GM12891 (cell line): Measurements from ENCODE around the gene CFAP210.
"Not testable (repeated sequence)": the region's sequence is repeated elsewhere in the genome, so short reads cannot be mapped to it uniquely, and the experiment has no call there.

Source experiments
- DNase-seq: peaks from one replicate; pipeline ENCODE4 v3.0.0; 2011; ENCODE audit warnings: low spot score; ENCODE audit not compliant: insufficient read length
- FAIRE-seq: peaks from 2 replicates; lab custom pipeline; 2011; peaks lifted over from hg19 to GRCh38; lab: Jason Lieb, UNC
- PAX5 ChIP-seq: IDR thresholded peaks from 2 replicates; pipeline ENCODE4 v1.6.1; 2011; ENCODE audit warnings: low read length, moderate library complexity, mild to moderate bottlenecking; ENCODE audit not compliant: insufficient read depth, severe bottlenecking
- POLR2A ChIP-seq: IDR thresholded peaks from 2 replicates; pipeline ENCODE4 v1.6.1; 2011; ENCODE audit warnings: low read depth, low read length, control low read depth
- POLR2AphosphoS5 ChIP-seq: IDR thresholded peaks from 2 replicates; pipeline ENCODE4 v1.6.1; 2011; ENCODE audit warnings: low read depth, low read length, control low read depth
- POU2F2 ChIP-seq: IDR thresholded peaks from 2 replicates; pipeline ENCODE4 v1.6.1; 2011; ENCODE audit warnings: low read depth, mild to moderate bottlenecking, control low read depth, low read length, moderate library complexity
- SPI1 ChIP-seq: IDR thresholded peaks from 2 replicates; pipeline ENCODE4 v1.6.1; 2011; ENCODE audit warnings: low read depth, low read length, control low read depth
- TAF1 ChIP-seq: IDR thresholded peaks from 2 replicates; pipeline ENCODE4 v1.6.1; 2011; ENCODE audit warnings: low read depth, low read length, control low read depth

CFAP210 gene

DNA sequence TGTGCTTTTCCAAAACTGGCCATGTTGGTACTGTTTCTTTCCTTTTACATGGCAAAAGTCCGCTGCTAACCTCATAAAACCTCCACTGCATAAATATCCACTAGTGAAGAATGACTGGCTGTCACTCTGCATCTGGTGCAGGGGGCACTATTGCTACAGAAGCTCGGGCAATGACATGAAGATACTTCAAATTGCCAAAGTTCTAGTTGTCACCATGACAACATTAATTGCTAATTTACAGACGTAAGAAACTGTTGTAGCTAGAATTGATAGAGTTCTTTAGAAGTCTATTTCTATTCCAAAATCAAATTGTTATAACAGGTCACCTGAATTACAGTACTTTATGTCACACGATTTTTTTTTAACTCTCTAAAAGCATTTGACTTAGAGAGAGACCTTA, 845 bp downstream of the CFAP210 start:
- no peak for TF ChIP-seq SPI1
- no peak for TF ChIP-seq TAF1
- no peak for TF ChIP-seq PAX5
- no peak for TF ChIP-seq POLR2AphosphoS5
- no peak for TF ChIP-seq POLR2A
- no peak for TF ChIP-seq POU2F2
- no peak for FAIRE-seq
- DNase-seq, result no peak

DNA sequence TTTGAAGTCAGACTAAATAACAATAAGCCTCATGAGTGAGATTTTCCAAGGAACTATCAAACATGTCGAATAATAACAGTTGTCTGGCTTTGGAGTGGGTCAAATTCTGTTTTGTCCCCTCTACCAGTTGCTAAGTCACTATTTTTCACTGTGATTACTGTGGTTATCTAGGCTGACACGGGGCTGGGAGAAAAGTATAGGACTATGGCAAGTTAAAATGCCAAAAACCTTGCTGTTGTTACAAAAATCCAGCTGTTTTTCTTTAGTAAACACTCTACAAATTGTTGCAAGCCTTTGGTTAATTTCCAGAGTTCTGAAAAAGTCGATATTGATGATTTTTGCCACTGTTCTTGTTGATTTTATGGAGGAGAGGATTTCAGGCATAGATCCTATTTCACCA, 1.5 kb downstream of the CFAP210 start:
- FAIRE-seq (no peak), DNase-seq (no peak)
- TF ChIP-seq POLR2A (no peak), PAX5 (no peak)

GRCh38 chr2:169690958-169691357, 3.2 kb downstream of the CFAP210 start:
- TF ChIP-seq POU2F2 (no peak), SPI1 (no peak), PAX5 (no peak), TAF1 (no peak), POLR2AphosphoS5 (no peak), POLR2A (no peak)
- DNase-seq, result no peak
- no peak for FAIRE-seq

GRCh38 chr2:169687943-169688342, 6.3 kb downstream of the CFAP210 start:
- DNase-seq, FAIRE-seq: not testable (repeated sequence)

DNA sequence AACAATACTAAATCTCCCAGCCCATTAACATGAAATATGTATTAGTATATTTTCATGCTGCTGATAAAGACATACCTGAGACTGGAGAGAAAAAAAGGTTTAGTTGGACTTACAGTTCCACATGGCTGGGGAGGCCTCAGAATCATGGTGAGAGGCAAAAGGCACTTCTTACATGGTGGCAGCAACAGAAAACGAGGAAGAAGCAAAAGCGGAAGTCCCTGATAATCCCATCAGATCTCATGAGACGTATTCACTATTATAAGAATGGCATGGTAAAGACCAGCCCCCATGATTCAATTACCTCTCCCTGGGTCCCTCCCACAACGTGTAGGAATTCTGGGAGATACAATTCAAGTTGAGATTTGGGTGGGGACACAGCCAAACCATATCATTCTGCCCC, 7.4 kb downstream of the CFAP210 start:
- not testable (repeated sequence) for FAIRE-seq, DNase-seq

- not testable (repeated sequence) for FAIRE-seq
These were observed 9.5 kb downstream of the CFAP210 start for GRCh38 chr2:169684712-169685111.

GRCh38 chr2:169684135-169684565, 10.1 kb downstream of the CFAP210 start:
- no peak for DNase-seq
- TF ChIP-seq POU2F2 (no peak), PAX5 (no peak), TAF1 (no peak), SPI1 (no peak), POLR2AphosphoS5 (no peak), POLR2A (no peak)
- FAIRE-seq, result no peak

More at GRCh38 chr2:169684712-169685111, 9.5 kb downstream of the CFAP210 start:
- not testable (repeated sequence) for DNase-seq

DNA sequence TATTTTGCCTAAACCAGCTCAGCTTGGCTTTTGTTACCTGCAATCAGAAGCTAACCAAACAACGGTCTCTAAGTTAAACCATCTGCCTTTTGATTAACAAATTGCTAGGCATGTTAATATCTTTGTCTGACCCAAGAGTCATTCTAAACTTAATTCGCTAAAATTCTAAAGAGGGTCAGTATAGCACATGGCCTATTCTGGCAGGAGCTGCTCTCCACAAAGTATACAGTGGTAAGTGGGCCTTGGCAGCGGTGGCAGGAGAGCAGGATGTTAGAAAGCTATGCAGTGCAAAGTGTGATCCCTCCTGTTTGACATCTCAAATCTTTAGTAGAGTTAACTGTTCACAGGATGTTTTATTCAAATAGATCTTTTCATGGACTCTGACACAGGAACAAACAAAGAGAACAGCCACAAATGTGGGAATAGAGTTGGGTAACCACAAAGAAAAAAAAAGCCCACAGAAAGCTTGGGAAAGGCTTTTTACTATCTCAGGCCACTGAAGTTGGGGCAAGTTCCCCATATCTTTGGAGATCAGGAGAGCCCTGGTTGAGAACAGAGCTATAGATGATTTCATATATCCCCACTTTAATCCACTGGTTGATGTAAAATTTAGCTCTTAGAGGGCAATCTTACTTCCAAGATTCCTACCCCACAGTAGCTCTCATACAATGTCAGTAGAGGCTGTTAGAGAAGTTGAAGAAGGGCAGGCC, 10.6 kb downstream of the CFAP210 start:
- no peak for DNase-seq
- TF ChIP-seq TAF1 (no peak), POLR2AphosphoS5 (no peak), PAX5 (no peak), POU2F2 (no peak), SPI1 (no peak), POLR2A (no peak)
- no peak for FAIRE-seq

- no peak for FAIRE-seq
These were observed 11.2 kb downstream of the CFAP210 start for GRCh38 chr2:169683054-169683424.

DNA sequence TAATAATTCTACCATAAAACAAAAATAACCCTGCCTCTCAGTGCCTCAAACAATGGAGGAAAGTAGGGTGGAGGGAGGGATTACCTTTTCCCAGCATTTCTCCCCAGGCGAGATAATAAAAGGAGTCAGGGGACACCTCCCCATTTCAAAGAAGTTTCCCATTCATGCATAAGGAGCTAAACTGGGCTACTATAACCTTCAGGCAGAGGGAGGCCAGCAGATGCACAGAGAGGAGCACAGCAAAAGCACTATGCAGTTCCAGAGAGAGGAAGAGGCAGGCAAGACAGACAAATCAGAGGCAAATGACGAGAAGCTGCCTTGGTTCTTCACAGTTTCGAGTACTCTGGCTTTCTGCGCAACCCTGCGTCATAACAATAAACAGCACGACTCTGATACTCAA, 17.4 kb downstream of the CFAP210 start:
- FAIRE-seq (no peak), DNase-seq (no peak)
- TF ChIP-seq SPI1 (no peak), POLR2AphosphoS5 (no peak), PAX5 (no peak), POLR2A (no peak), TAF1 (no peak), POU2F2 (no peak)

More at GRCh38 chr2:169683054-169683424, 11.2 kb downstream of the CFAP210 start:
- no peak for TF ChIP-seq PAX5
- TF ChIP-seq TAF1, result no peak
- no peak for TF ChIP-seq POU2F2
- TF ChIP-seq POLR2A, result no peak
- TF ChIP-seq POLR2AphosphoS5, result no peak
- no peak for TF ChIP-seq SPI1
- no peak for DNase-seq

- FAIRE-seq, result no peak
- no peak for DNase-seq
- no peak for TF ChIP-seq TAF1
- no peak for TF ChIP-seq POLR2A
- TF ChIP-seq POU2F2, result no peak
- TF ChIP-seq PAX5, result no peak
- TF ChIP-seq POLR2AphosphoS5, result no peak
- no peak for TF ChIP-seq SPI1
These were observed 17.8 kb downstream of the CFAP210 start for GRCh38 chr2:169676357-169676756.
